Fibroblast of lung (primary cell): Measurements from ENCODE around the gene MISP3. TPM values are rescaled to one million over a fixed set of nuclear protein-coding genes. Genes with fewer than 3 reads are reported as not detected.

Source experiments
- DNase-seq, 2 donors: peaks; one replicate each; pipeline versions ENCODE4 v3.0.0 to v3.0.0-alpha.2; 2010; ENCODE audit warnings: low read depth in 2 of 2
- H2AFZ ChIP-seq: 2 replicates; pipeline ENCODE4 v1.5.1; 2012; ENCODE audit warnings: low read length, control low read depth, inconsistent platforms
- H3K27ac ChIP-seq: 2 replicates; pipeline ENCODE4 v1.5.1; 2011; ENCODE audit warnings: low read length, control low read depth; ENCODE audit not compliant: insufficient read depth
- H3K27me3 ChIP-seq: 2 replicates; pipeline ENCODE4 v1.5.1; 2011; ENCODE audit warnings: mild to moderate bottlenecking, low read length; ENCODE audit not compliant: control insufficient read depth, insufficient read depth
- H3K36me3 ChIP-seq: 2 replicates; pipeline ENCODE4 v1.5.1; 2011; ENCODE audit warnings: low read length; ENCODE audit not compliant: control insufficient read depth, insufficient read depth
- H3K4me1 ChIP-seq: 2 replicates; pipeline ENCODE4 v1.5.1; 2011; ENCODE audit warnings: low read length; ENCODE audit not compliant: control insufficient read depth, insufficient read depth; ENCODE audit errors: extremely low read depth
- H3K4me2 ChIP-seq: 2 replicates; pipeline ENCODE4 v1.5.1; 2011; ENCODE audit warnings: low read length, control low read depth; ENCODE audit not compliant: insufficient read depth; ENCODE audit errors: extremely low read depth
- H3K4me3 ChIP-seq, 4 experiments: fragments of 200-600 bp in 1 of 4; sonication (generic) in 1 of 4; replicated peaks in 1 of 4; 2 replicates each; pipeline ENCODE4 v1.5.1; 2011 to 2016; ENCODE audit warnings: low read length in 4 of 4, low read depth in 3 of 4, mild to moderate bottlenecking in 3 of 4, control low read depth in 2 of 4, inconsistent platforms in 1 of 4, mixed read lengths in 1 of 4; ENCODE audit not compliant: insufficient read depth in 1 of 4; ENCODE audit errors: control extremely low read depth in 1 of 4
- H3K79me2 ChIP-seq: 2 replicates; pipeline ENCODE4 v1.5.1; 2012; ENCODE audit warnings: mild to moderate bottlenecking, low read length, inconsistent platforms; ENCODE audit not compliant: control insufficient read depth, insufficient read depth
- H3K9ac ChIP-seq: 2 replicates; pipeline ENCODE4 v1.5.1; 2011; ENCODE audit warnings: mild to moderate bottlenecking, low read length, control low read depth; ENCODE audit not compliant: insufficient read depth
- H3K9me3 ChIP-seq: 2 replicates; pipeline ENCODE4 v1.5.1; 2012; ENCODE audit warnings: low read depth, low read length; ENCODE audit not compliant: control insufficient read depth, insufficient read depth
- H4K20me1 ChIP-seq: 2 replicates; pipeline ENCODE4 v1.5.1; 2011; ENCODE audit warnings: low read length; ENCODE audit not compliant: control insufficient read depth, insufficient read depth; ENCODE audit errors: extremely low read depth
- EZH2 ChIP-seq: IDR thresholded peaks from 2 replicates; pipeline ENCODE4 v1.5.1; 2012; ENCODE audit warnings: low read length, control low read depth, mild to moderate bottlenecking; ENCODE audit errors: missing control alignments
- polyA plus RNA-seq, 2 donors: library from polyadenylated mRNA; depleted of rRNA in 1 of 2; stranded (reverse) in 1 of 2; unstranded in 1 of 2; fragments of >200 nt; gene quantifications; 2 replicates each; pipeline ENCODE4 v1.2.1, GENCODE V29; 2011 to 2012; ENCODE audit warnings: missing spikeins in 1 of 2
- total RNA-seq: library from RNA; depleted of rRNA; stranded (reverse); fragments of >200 nt; gene quantifications from 2 replicates; pipeline ENCODE4 v1.2.1, GENCODE V29; 2014
- TF ChIP-seq, protein P1 (sequence below), 2 donors: IDR thresholded peaks in 1 of 2; conservative IDR thresholded peaks in 1 of 2; 1 replicate in 1 of 2; 2 replicates in 1 of 2; pipeline ENCODE4 v1.5.1; 2011 to 2012; ENCODE audit warnings: low read length in 2 of 2, control low read depth in 1 of 2, inconsistent platforms in 1 of 2, low read depth in 1 of 2, mild to moderate bottlenecking in 1 of 2

The MISP3 gene
- total and polyA plus RNA-seq, 2 donors (not counting 1 experiment from before 2014, with no cell fraction given), result 0.33 to 0.83 TPM

GRCh38 chr19:14056069-14056666 lies 16.4 kb upstream of the MISP3 start:
- Histone ChIP-seq H3K4me2 (no peak overlapping the region), H2AFZ (no peak overlapping the region), H3K9ac (no peak overlapping the region), H3K79me2 (no peaks in the 10 kb centered on the region), H3K9me3 (no peaks in the 10 kb centered on the region), H3K36me3 (no peaks in the 10 kb centered on the region), H3K27me3 (peaks cover 5% of the 10 kb centered on the region), H3K4me3 (no peak overlapping the region), H3K4me1 (no peaks in the 10 kb centered on the region), H4K20me1 (no peaks in the 10 kb centered on the region), H3K27ac (no peak overlapping the region)
- no peak for DNase-seq
- TF ChIP-seq, protein P1, sequence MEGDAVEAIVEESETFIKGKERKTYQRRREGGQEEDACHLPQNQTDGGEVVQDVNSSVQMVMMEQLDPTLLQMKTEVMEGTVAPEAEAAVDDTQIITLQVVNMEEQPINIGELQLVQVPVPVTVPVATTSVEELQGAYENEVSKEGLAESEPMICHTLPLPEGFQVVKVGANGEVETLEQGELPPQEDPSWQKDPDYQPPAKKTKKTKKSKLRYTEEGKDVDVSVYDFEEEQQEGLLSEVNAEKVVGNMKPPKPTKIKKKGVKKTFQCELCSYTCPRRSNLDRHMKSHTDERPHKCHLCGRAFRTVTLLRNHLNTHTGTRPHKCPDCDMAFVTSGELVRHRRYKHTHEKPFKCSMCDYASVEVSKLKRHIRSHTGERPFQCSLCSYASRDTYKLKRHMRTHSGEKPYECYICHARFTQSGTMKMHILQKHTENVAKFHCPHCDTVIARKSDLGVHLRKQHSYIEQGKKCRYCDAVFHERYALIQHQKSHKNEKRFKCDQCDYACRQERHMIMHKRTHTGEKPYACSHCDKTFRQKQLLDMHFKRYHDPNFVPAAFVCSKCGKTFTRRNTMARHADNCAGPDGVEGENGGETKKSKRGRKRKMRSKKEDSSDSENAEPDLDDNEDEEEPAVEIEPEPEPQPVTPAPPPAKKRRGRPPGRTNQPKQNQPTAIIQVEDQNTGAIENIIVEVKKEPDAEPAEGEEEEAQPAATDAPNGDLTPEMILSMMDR (conservative IDR thresholded peaks at IDR 0.05 in 1 of 2, IDR thresholded peaks at IDR 0.05 in 1 of 2; ENCODE audit: low read depth in 1 of 2, low read length in 2 of 2), result no peak
- no peak for TF ChIP-seq EZH2

DNA sequence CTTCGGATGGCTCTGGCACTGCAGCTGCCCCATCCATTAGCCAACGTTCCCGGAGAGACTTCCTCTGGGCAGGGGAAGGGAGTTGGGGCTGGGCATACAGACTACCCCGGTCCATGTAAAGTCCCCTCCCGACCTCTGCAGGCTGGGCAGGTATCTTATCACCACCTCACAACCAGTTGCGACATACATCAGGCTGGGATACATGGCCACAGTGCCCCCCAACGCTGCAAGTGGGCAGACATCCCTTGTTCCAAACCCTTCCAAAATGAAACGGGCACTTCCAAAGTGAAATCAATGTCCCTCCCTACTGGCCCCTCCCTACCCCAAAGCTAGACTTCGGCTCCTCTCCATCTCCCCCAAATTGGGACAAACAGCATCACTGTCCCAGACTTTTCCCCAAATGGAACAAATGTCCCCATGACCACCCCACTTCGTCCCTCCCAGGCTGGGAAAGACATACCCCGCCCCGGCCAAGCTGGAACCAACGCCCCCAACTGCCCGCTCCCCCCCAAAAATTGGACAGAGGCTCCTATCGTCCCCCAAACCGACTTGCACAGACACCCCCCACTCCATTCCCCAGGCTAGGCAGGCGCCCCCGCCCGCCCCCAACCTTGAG lies 15.7 kb upstream of the MISP3 start:
- H3K9me3 ChIP-seq, result no peaks in the 10 kb centered on the region
- H3K27me3 ChIP-seq, result peaks cover 5% of the 10 kb centered on the region
- peak overlapping the region in 1 of 4 experiments; percentile 51 for H3K4me3 ChIP-seq
- H3K4me2 ChIP-seq, result peak overlapping the region; percentile 35
- H2AFZ ChIP-seq, result no peak overlapping the region
- TF ChIP-seq, protein P1 (conservative IDR thresholded peaks at IDR 0.05 in 1 of 2, IDR thresholded peaks at IDR 0.05 in 1 of 2; ENCODE audit: low read depth in 1 of 2, low read length in 2 of 2), result no peak
- TF ChIP-seq EZH2, result no peak
- H3K9ac ChIP-seq, result no peak overlapping the region
- H4K20me1 ChIP-seq, result no peaks in the 10 kb centered on the region
- H3K79me2 ChIP-seq, result no peaks in the 10 kb centered on the region
- no peaks in the 10 kb centered on the region for H3K4me1 ChIP-seq
- H3K27ac ChIP-seq, result no peak overlapping the region
- DNase-seq, result no peak
- no peaks in the 10 kb centered on the region for H3K36me3 ChIP-seq

GRCh38 chr19:14058182-14059092 lies 14.1 kb upstream of the MISP3 start:
- Histone ChIP-seq H2AFZ (no peak overlapping the region), H3K79me2 (no peaks in the 10 kb centered on the region), H3K4me1 (no peaks in the 10 kb centered on the region), H3K9me3 (no peaks in the 10 kb centered on the region), H3K27me3 (peaks cover 5% of the 10 kb centered on the region), H3K4me3 (peak overlapping the region in 2 of 4 experiments; percentile 0 to 51), H3K27ac (no peak overlapping the region), H3K4me2 (peak overlapping the region; percentile 54), H3K36me3 (no peaks in the 10 kb centered on the region), H3K9ac (no peak overlapping the region), H4K20me1 (no peaks in the 10 kb centered on the region)
- DNase-seq, result no peak
- no peak for TF ChIP-seq EZH2
- TF ChIP-seq, protein P1 (conservative IDR thresholded peaks at IDR 0.05 in 1 of 2, IDR thresholded peaks at IDR 0.05 in 1 of 2; ENCODE audit: low read depth in 1 of 2, low read length in 2 of 2), result no peak
